Measurements from ENCODE around the gene MAFG. TPM values are rescaled to one million over a fixed set of nuclear protein-coding genes. Genes with fewer than 3 reads are reported as not detected.

Gene MAFG
- total RNA-seq, 1 donor from 2014 or later, result 23.6 TPM

GRCh38 chr17:81914103-81914850 lies 13.3 kb downstream of the MAFG start:
- H3K27ac Mint-ChIP-seq (ENCODE audit: unreplicated experiment), result no peak overlapping the region
- no peak for DNase-seq (ENCODE audit: low spot score)
- H3K9me3 Mint-ChIP-seq (ENCODE audit: unreplicated experiment), result no peaks in the 10 kb centered on the region
- H3K36me3 Mint-ChIP-seq (ENCODE audit: low read depth, unreplicated experiment), result peaks cover 27% of the 10 kb centered on the region
- TF ChIP-seq CTCF (IDR thresholded peaks at IDR 0.05; ENCODE audit: unreplicated experiment), result no peak
- peaks cover 25% of the 10 kb centered on the region for H3K27me3 Mint-ChIP-seq (ENCODE audit: unreplicated experiment)
- peaks cover 4% of the 10 kb centered on the region for H3K4me1 Mint-ChIP-seq (ENCODE audit: unreplicated experiment)
- no peak overlapping the region for H3K4me3 Mint-ChIP-seq (ENCODE audit: unreplicated experiment)

- peak overlapping the region; percentile 68 for H3K27ac Mint-ChIP-seq (ENCODE audit: unreplicated experiment)
- no peaks in the 10 kb centered on the region for H3K9me3 Mint-ChIP-seq (ENCODE audit: unreplicated experiment)
- TF ChIP-seq CTCF (IDR thresholded peaks at IDR 0.05; ENCODE audit: unreplicated experiment), result no peak
- peaks cover 4% of the 10 kb centered on the region for H3K4me1 Mint-ChIP-seq (ENCODE audit: unreplicated experiment)
- no peak for DNase-seq (ENCODE audit: low spot score)
- H3K27me3 Mint-ChIP-seq (ENCODE audit: unreplicated experiment), result peaks cover 25% of the 10 kb centered on the region
- H3K36me3 Mint-ChIP-seq (ENCODE audit: low read depth, unreplicated experiment), result peaks cover 22% of the 10 kb centered on the region
- H3K4me3 Mint-ChIP-seq (ENCODE audit: unreplicated experiment), result peak overlapping the region; percentile 84
These were observed 14.0 kb downstream of the MAFG start for GRCh38 chr17:81913394-81914102.

- Mint-ChIP-seq H3K27ac (ENCODE audit: unreplicated experiment) (peak overlapping the region; percentile 68), H3K4me3 (ENCODE audit: unreplicated experiment) (peak overlapping the region; percentile 84), H3K4me1 (ENCODE audit: unreplicated experiment) (peaks cover 4% of the 10 kb centered on the region)
These were observed 14.9 kb downstream of the MAFG start for GRCh38 chr17:81912441-81913309.

GRCh38 chr17:81911969-81912368 lies 15.6 kb downstream of the MAFG start:
- DNase-seq (ENCODE audit: low spot score), result no peak
- Mint-ChIP-seq H3K9me3 (ENCODE audit: unreplicated experiment) (no peaks in the 10 kb centered on the region), H3K4me1 (ENCODE audit: unreplicated experiment) (no peaks in the 10 kb centered on the region), H3K4me3 (ENCODE audit: unreplicated experiment) (peak overlapping the region; percentile 69), H3K36me3 (ENCODE audit: low read depth, unreplicated experiment) (peaks cover 18% of the 10 kb centered on the region), H3K27ac (ENCODE audit: unreplicated experiment) (no peak overlapping the region), H3K27me3 (ENCODE audit: unreplicated experiment) (peaks cover 19% of the 10 kb centered on the region)
- TF ChIP-seq CTCF (IDR thresholded peaks at IDR 0.05; ENCODE audit: unreplicated experiment), result no peak

More at GRCh38 chr17:81912441-81913309, 14.9 kb downstream of the MAFG start:
- no peak for TF ChIP-seq CTCF (IDR thresholded peaks at IDR 0.05; ENCODE audit: unreplicated experiment)
- H3K27me3 Mint-ChIP-seq (ENCODE audit: unreplicated experiment), result peaks cover 22% of the 10 kb centered on the region
- no peaks in the 10 kb centered on the region for H3K9me3 Mint-ChIP-seq (ENCODE audit: unreplicated experiment)
- DNase-seq (ENCODE audit: low spot score), result no peak
- peaks cover 22% of the 10 kb centered on the region for H3K36me3 Mint-ChIP-seq (ENCODE audit: low read depth, unreplicated experiment)
